Peyer's patch (tissue), 4 donors: ENCODE data around the gene AFMID.

Source experiments
- CTCF ChIP-seq, 6 experiments: fragments of 450-650 bp in 4 of 6; fragments of 200-600 bp in 2 of 6; sonication (generic) in 1 of 6; IDR thresholded peaks; one replicate each; pipeline ENCODE4 v1.5.1; 2017 to 2019; ENCODE audit warnings: antibody characterized with exemption in 6 of 6, mild to moderate bottlenecking in 3 of 6, moderate library complexity in 1 of 6
- POLR2A ChIP-seq, 2 donors: fragments of 450-650 bp; IDR thresholded peaks; one replicate each; pipeline ENCODE4 v1.5.1; 2017; ENCODE audit warnings: antibody characterized with exemption in 2 of 2, mild to moderate bottlenecking in 2 of 2, moderate library complexity in 2 of 2

GRCh38 chr17:78230996-78231935 lies 44.1 kb downstream of the AFMID start, which contains the start of gene TMEM235:
- TF ChIP-seq CTCF (IDR thresholded peaks at IDR 0.05), result no peak
- TF ChIP-seq POLR2A (IDR thresholded peaks at IDR 0.05), result no peak
